ENCODE results near the gene PDLIM7.
A peak's percentile ranks its signal among the peaks of the same experiment; 100 is the strongest.

PDLIM7 gene

GRCh38 chr5:177523711-177524538 is 26.5 kb upstream of the PDLIM7 start:
- no peak for DNase-seq

DNA sequence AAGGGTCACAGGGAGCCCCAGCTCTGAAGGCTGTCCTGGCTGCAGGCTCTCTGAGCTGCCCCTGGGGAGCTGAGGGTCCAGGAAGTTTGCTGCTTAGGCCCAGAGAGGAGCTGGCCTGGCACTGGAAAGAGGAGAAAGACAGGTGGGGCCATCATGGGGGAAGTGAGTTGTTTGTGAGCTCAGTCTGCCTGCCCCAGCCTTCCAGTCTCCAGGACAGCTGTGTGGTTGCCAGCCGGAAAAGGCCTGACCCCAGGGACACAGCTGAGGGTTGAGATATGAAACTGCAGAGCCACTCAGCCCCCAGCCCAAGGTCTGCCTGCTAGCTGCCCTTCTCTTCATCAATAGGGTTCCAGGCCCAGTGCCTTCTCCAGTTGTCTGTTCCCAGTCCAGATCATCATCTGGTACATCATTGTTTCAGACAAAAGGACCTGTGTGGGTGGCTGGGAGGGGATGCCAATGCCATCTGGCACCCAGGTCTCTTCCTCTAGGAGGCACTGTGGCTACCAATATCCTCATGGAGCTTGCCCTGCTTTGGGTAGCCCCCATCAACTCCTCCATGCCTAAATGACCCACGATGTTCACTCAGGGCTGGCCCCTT is 23.6 kb upstream of the PDLIM7 start:
- DNase-seq, result no peak

- no peak for DNase-seq
Observed at GRCh38 chr5:177520271-177520670, 22.9 kb upstream of the PDLIM7 start.

- no peak for DNase-seq
Observed at GRCh38 chr5:177519463-177520235, 22.2 kb upstream of the PDLIM7 start.

GRCh38 chr5:177516601-177517568 is 19.5 kb upstream of the PDLIM7 start, which contains the start of gene DDX41:
DDX41 (minus strand) TSS chr5:177516961; CDS start chr5:177516945, 16 bp downstream.
- peak; percentile 97 to 98 for DNase-seq

DNA sequence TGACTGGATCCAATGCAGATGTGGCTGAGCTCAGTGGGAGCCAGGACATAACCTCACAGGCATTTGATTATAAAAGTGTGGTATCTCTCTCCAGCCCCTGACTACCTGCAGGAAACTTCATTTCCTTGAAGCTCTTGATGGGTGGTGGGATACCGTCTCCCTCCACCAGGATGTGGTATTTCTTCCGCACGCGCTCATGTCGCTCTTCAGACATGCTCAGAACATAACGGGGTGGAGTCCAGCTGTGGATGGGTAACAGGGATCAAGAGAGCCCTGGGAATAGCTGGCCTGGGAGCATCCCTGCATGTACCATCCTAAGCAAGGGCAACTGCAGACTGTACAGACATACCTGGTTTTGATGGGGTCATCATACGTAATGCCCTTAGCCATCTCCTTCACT is 18.2 kb upstream of the PDLIM7 start:
- no peak for DNase-seq

GRCh38 chr5:177514541-177514940 is 17.1 kb upstream of the PDLIM7 start:
- DNase-seq, result no peak

DNA sequence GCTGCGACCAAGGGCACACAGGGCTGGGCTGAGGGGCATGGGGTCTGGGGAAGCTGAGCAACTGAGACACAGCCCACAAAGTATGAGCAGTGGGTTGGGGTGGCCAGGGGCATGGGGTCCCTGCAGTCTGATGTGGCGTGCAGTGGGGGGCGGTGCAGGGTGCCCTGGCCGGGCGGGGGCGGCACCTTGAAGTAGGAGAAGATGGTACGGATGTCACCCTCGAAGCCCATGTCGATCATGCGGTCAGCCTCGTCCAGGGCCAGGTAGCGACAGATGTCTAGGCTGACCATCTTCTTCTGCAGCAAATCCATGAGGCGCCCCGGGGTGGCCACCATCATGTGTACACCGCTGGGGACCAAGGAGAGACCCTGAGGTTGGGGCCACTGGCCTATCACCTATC is 16.1 kb upstream of the PDLIM7 start:
- DNase-seq, result no peak

GRCh38 chr5:177512736-177513380 is 15.5 kb upstream of the PDLIM7 start:
- DNase-seq, result no peak

DNA sequence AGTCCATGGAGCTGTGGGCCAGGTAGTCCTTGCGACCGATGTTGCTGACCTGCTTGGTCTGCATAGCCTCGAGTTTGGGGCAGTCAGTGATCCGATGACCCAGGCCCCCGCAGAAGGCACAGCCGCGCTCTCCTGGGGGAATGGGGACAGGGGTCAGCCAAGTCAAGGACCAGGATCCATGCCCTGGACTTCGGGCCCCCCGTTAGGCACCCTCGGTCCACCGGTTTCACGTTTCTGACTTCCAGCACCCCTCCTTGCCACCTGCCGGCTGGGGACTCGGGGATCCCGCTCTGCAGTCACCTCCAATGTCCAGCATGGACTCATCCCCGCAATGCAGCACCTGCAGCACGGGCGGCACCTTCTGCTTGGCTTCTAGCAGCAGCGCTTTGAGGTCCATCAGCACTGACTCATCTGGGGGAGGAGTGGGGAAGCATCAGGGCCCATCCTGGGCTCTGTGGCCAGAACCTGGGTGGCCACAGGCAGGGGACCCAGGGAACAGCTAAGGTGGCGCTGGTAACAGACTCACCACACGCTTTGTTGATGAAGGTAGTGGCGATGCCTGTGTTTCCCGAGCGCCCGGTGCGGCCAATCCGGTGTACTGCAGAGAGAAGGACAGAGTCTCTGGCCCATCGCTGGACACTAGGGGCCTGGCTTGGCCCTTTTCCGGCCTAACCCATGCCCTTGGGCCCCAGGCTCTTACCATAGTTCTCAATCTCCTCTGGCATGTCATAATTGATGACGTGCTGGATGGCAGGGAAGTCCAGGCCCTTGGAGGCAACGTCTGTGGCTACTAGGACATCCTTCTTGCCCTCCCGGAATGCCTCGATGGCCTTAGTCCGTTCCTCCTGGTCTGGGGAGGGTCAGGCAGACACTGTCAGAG is 14.6 kb upstream of the PDLIM7 start:
- no peak for DNase-seq

GRCh38 chr5:177511181-177511580 is 13.8 kb upstream of the PDLIM7 start:
- DNase-seq, result no peak

DNA sequence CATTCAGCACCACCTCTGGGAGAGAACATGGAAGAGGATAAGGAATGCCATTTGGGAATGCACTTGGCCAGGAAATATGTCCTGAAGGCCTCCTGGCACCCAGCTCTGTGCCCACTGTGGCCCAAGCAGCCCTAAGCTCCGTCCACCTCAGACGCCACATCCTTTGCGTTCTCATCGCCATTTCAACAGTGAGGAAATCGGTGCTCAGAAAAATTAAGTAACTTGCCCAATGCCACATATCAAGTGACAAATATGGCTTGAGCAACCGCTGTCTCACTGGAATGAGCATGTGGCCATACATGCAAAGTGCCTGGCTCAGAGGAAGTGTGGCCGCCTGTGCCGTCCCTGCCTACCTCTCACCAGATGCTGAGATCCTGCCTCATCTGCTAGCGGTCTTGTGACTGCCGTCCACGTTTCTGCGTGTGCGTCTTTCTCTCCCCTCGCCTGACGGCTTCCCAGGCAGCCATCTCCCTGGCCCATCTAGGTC is 13.2 kb upstream of the PDLIM7 start:
- no peak for DNase-seq

DNA sequence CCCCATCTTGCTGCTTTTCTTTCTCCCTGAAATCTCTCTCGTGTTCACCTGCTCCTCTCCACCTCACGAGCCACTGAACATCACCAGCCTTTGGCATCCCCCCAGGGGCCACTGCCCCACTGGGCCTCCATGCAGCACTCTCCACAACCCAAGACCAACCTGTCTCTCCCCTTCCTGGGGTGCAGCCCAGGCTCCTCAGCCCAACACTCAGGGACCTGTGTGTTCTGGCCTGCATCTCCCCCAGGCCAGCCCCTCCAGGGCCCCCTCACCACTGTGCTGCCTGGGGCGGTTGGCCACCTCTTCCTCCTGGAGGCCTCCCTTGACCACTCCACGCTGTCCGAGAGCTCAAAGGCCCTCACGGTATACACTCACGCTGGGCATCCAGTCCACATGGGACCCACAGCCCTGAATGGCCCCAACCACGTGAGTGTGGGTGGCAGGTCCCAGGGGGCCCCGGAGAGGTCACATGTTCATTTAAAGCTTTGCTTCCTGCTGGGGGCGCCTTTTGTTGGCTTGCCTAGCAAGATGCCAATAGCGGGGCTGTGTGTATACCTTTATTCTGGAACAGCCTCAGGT is 12.7 kb upstream of the PDLIM7 start:
- DNase-seq, result no peak

- no peak for DNase-seq
Observed at GRCh38 chr5:177509381-177509951, 12.1 kb upstream of the PDLIM7 start, which contains the start of gene DOK3. DOK3 (minus strand) TSS chr5:177509826; CDS start chr5:177509540, 286 bp downstream.

- DNase-seq, result no peak
Observed at GRCh38 chr5:177508837-177509236, 11.4 kb upstream of the PDLIM7 start.

- DNase-seq, result no peak
Observed at GRCh38 chr5:177508221-177508611, 10.8 kb upstream of the PDLIM7 start.

- no peak for DNase-seq
Observed at GRCh38 chr5:177507596-177508220, 10.3 kb upstream of the PDLIM7 start.

DNA sequence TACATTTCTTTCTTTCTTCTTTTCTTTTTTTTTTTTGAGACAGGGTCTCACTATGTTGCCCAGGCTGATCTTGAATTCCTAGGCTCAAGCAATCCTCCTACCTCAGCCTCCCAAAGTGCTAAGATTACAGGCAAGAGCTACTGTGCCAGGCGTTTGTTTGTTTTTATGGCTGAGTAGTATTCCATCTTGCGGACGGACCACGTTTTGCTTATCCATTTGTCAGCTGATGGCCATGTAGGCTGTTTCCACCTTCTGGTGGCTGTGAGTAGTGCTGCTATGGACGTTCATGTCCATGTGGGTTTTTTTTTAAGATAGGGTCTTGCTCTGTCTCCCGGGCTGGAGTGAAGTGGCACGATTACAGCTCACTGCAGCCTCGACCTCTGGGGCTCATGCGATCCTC is 9.8 kb upstream of the PDLIM7 start:
- no peak for DNase-seq

DNA sequence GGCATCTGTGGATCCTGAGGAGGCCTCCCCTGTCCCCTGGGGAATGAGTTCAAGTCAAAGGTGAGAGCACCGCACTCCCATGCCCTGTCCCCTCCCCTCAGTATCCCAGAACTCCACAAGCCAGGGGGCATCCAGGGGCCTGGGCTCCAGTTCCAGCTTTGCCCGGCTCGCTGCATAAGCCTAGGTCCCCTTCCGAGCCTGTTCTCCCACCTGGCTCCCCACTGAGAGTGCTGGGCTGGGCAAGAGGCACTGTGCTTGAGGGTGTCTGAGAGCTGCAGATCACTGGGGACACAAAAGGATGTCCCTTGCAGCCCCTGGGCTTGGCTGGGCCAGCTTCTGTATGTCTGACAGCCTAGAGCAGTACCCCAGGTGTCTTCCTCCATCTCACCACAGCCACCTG is 7.7 kb upstream of the PDLIM7 start:
- DNase-seq, result no peak
